SH-SY5Y (cell line): ENCODE data around the gene C16orf74.

Source experiments
- GATA2 ChIP-seq: IDR thresholded peaks from 2 replicates; pipeline ENCODE4 v1.6.1; 2011; ENCODE audit warnings: mild to moderate bottlenecking, low read depth, low read length
- GATA3 ChIP-seq: IDR thresholded peaks from 2 replicates; pipeline ENCODE4 v1.6.1; 2011; ENCODE audit warnings: low read depth, mild to moderate bottlenecking, low read length, moderate library complexity

The C16orf74 gene

GRCh38 chr16:85746460-85747215 is 4.3 kb downstream of the C16orf74 start:
- TF ChIP-seq GATA3 (no peak), GATA2 (no peak)

GRCh38 chr16:85738923-85739715 is 11.8 kb downstream of the C16orf74 start:
- TF ChIP-seq GATA3 (no peak), GATA2 (no peak)

- TF ChIP-seq GATA2 (no peak), GATA3 (no peak)
Measured at GRCh38 chr16:85736921-85737320, 14.0 kb downstream of the C16orf74 start.

- TF ChIP-seq GATA2, result no peak
- no peak for TF ChIP-seq GATA3
Measured at GRCh38 chr16:85735946-85736345, 14.9 kb downstream of the C16orf74 start.

GRCh38 chr16:85735225-85735635 is 15.7 kb downstream of the C16orf74 start:
- TF ChIP-seq GATA3, result no peak
- no peak for TF ChIP-seq GATA2

GRCh38 chr16:85734311-85735017 is 16.4 kb downstream of the C16orf74 start:
- no peak for TF ChIP-seq GATA2
- TF ChIP-seq GATA3, result no peak

- no peak for TF ChIP-seq GATA3
- TF ChIP-seq GATA2, result no peak
Measured at GRCh38 chr16:85733839-85734170, 17.1 kb downstream of the C16orf74 start.

GRCh38 chr16:85733155-85733838 is 17.6 kb downstream of the C16orf74 start:
- TF ChIP-seq GATA2, result no peak
- TF ChIP-seq GATA3, result no peak

GRCh38 chr16:85731179-85731578 is 19.7 kb downstream of the C16orf74 start:
- no peak for TF ChIP-seq GATA2
- no peak for TF ChIP-seq GATA3

GRCh38 chr16:85730186-85730465 is 20.8 kb downstream of the C16orf74 start:
- TF ChIP-seq GATA2 (no peak), GATA3 (no peak)

GRCh38 chr16:85729452-85730185 is 21.3 kb downstream of the C16orf74 start:
- TF ChIP-seq GATA3 (no peak), GATA2 (no peak)

- TF ChIP-seq GATA3 (no peak), GATA2 (no peak)
Measured at GRCh38 chr16:85728879-85729278, 22.0 kb downstream of the C16orf74 start.

- no peak for TF ChIP-seq GATA3
- no peak for TF ChIP-seq GATA2
Measured at GRCh38 chr16:85724936-85725335, 26.0 kb downstream of the C16orf74 start.
